Chondrocyte (in vitro differentiated cells): Measurements from ENCODE around the gene UBE2L5. TPM values are rescaled to one million over a fixed set of nuclear protein-coding genes. Genes with fewer than 3 reads are reported as not detected.

Experiments used
- DNase-seq: peaks from one replicate; pipeline ENCODE4 v3.0.0; 2021; ENCODE audit warnings: mixed read lengths, low spot score
- H3K27ac Mint-ChIP-seq: one replicate; pipeline ENCODE4 v1.8.0; 2021; ENCODE audit warnings: mild to moderate bottlenecking, moderate library complexity, mixed read lengths; ENCODE audit not compliant: unreplicated experiment
- H3K27me3 Mint-ChIP-seq: 2 replicates; pipeline ENCODE4 v1.8.0; 2021; ENCODE audit warnings: low read depth, mixed read lengths
- H3K36me3 Mint-ChIP-seq: 2 replicates; pipeline ENCODE4 v1.8.0; 2021; ENCODE audit warnings: low read depth, mixed read lengths
- H3K4me1 Mint-ChIP-seq: 2 replicates; pipeline ENCODE4 v1.8.0; 2021; ENCODE audit warnings: low read depth, mild to moderate bottlenecking, mixed read lengths
- H3K4me3 Mint-ChIP-seq: one replicate; pipeline ENCODE4 v1.8.0; 2021; ENCODE audit warnings: mild to moderate bottlenecking, moderate library complexity, mixed read lengths; ENCODE audit not compliant: unreplicated experiment
- H3K9me3 Mint-ChIP-seq: 2 replicates; pipeline ENCODE4 v1.8.0; 2021; ENCODE audit warnings: low read depth, mixed read lengths
- CTCF ChIP-seq: fragments of 200-600 bp; sonication (generic); IDR thresholded peaks from 2 replicates; pipeline ENCODE4 v1.5.0; 2021; ENCODE audit warnings: antibody characterized with exemption, mild to moderate bottlenecking, moderate library complexity
- total RNA-seq: library from RNA; stranded (reverse); gene quantifications from 3 replicates; pipeline ENCODE4 v1.2.1, GENCODE V29; 2021

Gene UBE2L5
- total RNA-seq, 1 donor from 2014 or later, result not detected

GRCh38 chr13:30431269-30431940 is 9.1 kb downstream of the UBE2L5 start:
- Mint-ChIP-seq H3K27ac (peak overlapping the region; percentile 18), H3K4me1 (peaks cover 35% of the 10 kb centered on the region), H3K9me3 (no peaks in the 10 kb centered on the region), H3K27me3 (no peaks in the 10 kb centered on the region), H3K36me3 (no peaks in the 10 kb centered on the region), H3K4me3 (no peak overlapping the region)
- TF ChIP-seq CTCF, result no peak
- DNase-seq, result no peak

- Mint-ChIP-seq H3K4me3 (no peak overlapping the region), H3K9me3 (no peaks in the 10 kb centered on the region), H3K27me3 (peaks cover 3% of the 10 kb centered on the region), H3K36me3 (no peaks in the 10 kb centered on the region), H3K4me1 (peaks cover 13% of the 10 kb centered on the region), H3K27ac (no peak overlapping the region)
- no peak for TF ChIP-seq CTCF
- DNase-seq, result no peak
Measured at GRCh38 chr13:30435911-30436451, 13.7 kb downstream of the UBE2L5 start.

GRCh38 chr13:30437177-30437576 is 14.9 kb downstream of the UBE2L5 start:
- H3K4me1 Mint-ChIP-seq, result peaks cover 3% of the 10 kb centered on the region
- TF ChIP-seq CTCF, result no peak
- no peak overlapping the region for H3K27ac Mint-ChIP-seq
- H3K27me3 Mint-ChIP-seq, result peaks cover 3% of the 10 kb centered on the region
- H3K9me3 Mint-ChIP-seq, result no peaks in the 10 kb centered on the region
- DNase-seq, result no peak
- H3K4me3 Mint-ChIP-seq, result no peak overlapping the region
- H3K36me3 Mint-ChIP-seq, result no peaks in the 10 kb centered on the region

- peaks cover 2% of the 10 kb centered on the region for H3K9me3 Mint-ChIP-seq
- no peak for DNase-seq
- no peak for TF ChIP-seq CTCF
- peaks cover 3% of the 10 kb centered on the region for H3K4me1 Mint-ChIP-seq
- no peaks in the 10 kb centered on the region for H3K36me3 Mint-ChIP-seq
- H3K27ac Mint-ChIP-seq, result no peak overlapping the region
- no peak overlapping the region for H3K4me3 Mint-ChIP-seq
- peaks cover 3% of the 10 kb centered on the region for H3K27me3 Mint-ChIP-seq
Measured at GRCh38 chr13:30438286-30438685, 16.0 kb downstream of the UBE2L5 start.

- Mint-ChIP-seq H3K4me1 (peaks cover 10% of the 10 kb centered on the region), H3K4me3 (no peak overlapping the region), H3K27ac (no peak overlapping the region), H3K9me3 (peaks cover 2% of the 10 kb centered on the region), H3K27me3 (peaks cover 3% of the 10 kb centered on the region), H3K36me3 (no peaks in the 10 kb centered on the region)
- TF ChIP-seq CTCF, result no peak
- no peak for DNase-seq
Measured at GRCh38 chr13:30440910-30441703, 18.8 kb downstream of the UBE2L5 start.
